ENCODE results near the gene LHX4.

Gene LHX4

GRCh38 chr1:180190091-180190490 is 40.0 kb upstream of the LHX4 start:
- in situ Hi-C loops (cut with HindIII; ENCODE audit: low pct_unique_long_range_greater_than_20kb, low sequenced_read_pairs): no loop called here
- no peak for DNase-seq (ENCODE audit: low read depth in 1 of 2, low spot score in 1 of 2)
- no peak for TF ChIP-seq JUND (IDR thresholded peaks at IDR 0.05; ENCODE audit: low read depth)

DNA sequence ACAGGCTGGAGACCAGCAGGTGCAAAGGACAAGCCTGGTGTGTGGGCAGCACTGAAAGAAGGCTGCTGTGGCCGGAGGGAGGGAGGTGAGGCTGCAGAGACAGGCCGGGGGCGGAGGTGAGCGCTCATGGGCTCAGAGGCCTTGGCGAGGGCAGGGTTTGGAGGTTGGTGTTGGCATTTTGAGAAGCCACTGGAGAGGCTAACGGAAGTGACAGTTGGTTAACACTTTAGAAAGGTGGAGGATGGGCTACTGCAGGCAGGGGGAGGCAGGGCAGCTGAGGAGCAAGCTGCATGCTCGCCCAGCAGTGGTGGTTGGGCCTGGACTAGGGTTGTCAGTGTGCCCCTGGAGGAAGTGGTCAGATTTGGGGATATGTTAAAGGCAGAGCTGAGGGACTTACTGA is 37.9 kb upstream of the LHX4 start:
- no peak for TF ChIP-seq JUND (IDR thresholded peaks at IDR 0.05; ENCODE audit: low read depth)
- in situ Hi-C loops (cut with HindIII; ENCODE audit: low pct_unique_long_range_greater_than_20kb, low sequenced_read_pairs): no loop called here
- no peak for DNase-seq (ENCODE audit: low read depth in 1 of 2, low spot score in 1 of 2)

DNA sequence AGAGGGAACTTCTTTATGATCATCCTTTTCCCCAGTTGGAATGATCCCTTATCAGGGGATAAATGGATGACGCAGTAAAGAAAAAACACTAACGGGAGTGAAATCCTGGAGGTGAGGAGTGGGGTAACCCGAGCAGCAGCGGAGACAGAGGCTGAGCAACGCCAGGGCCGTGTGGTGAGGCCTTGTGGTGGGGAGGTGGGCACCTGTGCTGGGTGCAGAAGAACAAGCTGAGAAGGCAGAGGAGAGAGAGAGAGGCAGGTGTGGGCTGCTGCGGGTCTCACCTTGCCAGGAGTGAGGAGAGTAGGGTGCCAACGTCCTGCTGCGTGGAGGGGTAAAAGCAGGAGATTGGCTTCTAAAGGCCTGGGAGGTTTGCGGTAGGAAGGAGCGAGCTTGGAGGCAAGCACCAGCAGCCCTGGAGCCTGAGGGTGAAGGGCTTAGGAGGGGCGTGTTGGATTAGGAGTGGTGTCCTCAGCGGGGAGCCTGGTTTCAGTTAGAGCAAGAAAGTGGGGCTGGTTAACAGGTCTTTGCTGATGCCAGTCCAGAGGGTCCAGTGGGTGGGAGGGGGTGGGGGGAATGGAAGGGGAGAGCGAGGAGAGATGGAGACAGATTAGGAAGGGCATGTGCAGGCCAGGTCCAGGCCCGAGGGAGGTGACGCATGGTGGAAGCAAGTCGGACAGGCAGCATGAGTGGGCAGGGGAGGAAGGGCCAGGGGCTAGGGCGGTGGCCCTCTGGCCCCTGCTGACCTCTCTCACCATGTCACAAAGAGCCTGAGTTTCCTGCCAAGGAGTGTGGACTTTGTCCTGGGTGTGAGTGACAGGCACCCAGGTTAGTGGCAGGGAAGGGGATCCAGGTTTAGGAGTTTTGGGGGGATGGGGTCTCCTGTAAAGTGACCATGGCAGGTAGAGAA is 36.7 kb upstream of the LHX4 start:
- in situ Hi-C loops (cut with HindIII; ENCODE audit: low pct_unique_long_range_greater_than_20kb, low sequenced_read_pairs): no loop called here
- TF ChIP-seq JUND (IDR thresholded peaks at IDR 0.05; ENCODE audit: low read depth): no peak
- DNase-seq (ENCODE audit: low read depth in 1 of 2, low spot score in 1 of 2): no peak

DNA sequence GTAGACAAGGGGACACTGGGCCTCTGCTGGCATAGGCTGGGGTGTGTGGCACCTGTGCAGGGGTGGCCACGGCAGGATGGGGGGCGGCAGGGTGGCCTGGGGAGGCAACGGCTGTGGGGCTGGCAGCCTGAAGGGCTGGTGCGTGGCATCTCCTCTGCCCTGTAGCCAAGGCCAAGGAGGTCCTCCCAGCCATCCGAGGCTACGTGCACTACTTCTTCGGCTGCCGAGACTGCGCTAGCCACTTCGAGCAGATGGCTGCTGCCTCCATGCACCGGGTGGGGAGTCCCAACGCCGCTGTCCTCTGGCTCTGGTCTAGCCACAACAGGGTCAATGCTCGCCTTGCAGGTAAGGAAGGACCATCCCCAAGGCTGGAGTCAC is 36.0 kb upstream of the LHX4 start:
- in situ Hi-C loops (cut with HindIII; ENCODE audit: low pct_unique_long_range_greater_than_20kb, low sequenced_read_pairs): no loop called here
- DNase-seq (ENCODE audit: low read depth in 1 of 2, low spot score in 1 of 2): no peak
- no peak for TF ChIP-seq JUND (IDR thresholded peaks at IDR 0.05; ENCODE audit: low read depth)

GRCh38 chr1:180194546-180195207 is 35.4 kb upstream of the LHX4 start:
- TF ChIP-seq JUND (IDR thresholded peaks at IDR 0.05; ENCODE audit: low read depth): no peak
- no peak for DNase-seq (ENCODE audit: low read depth in 1 of 2, low spot score in 1 of 2)
- in situ Hi-C loops (cut with HindIII; ENCODE audit: low pct_unique_long_range_greater_than_20kb, low sequenced_read_pairs): no loop called here

- TF ChIP-seq JUND (IDR thresholded peaks at IDR 0.05; ENCODE audit: low read depth): no peak
- no peak for DNase-seq (ENCODE audit: low read depth in 1 of 2, low spot score in 1 of 2)
- in situ Hi-C loops (cut with HindIII; ENCODE audit: low pct_unique_long_range_greater_than_20kb, low sequenced_read_pairs): no loop called here
Observed at GRCh38 chr1:180195401-180195800, 34.7 kb upstream of the LHX4 start.

DNA sequence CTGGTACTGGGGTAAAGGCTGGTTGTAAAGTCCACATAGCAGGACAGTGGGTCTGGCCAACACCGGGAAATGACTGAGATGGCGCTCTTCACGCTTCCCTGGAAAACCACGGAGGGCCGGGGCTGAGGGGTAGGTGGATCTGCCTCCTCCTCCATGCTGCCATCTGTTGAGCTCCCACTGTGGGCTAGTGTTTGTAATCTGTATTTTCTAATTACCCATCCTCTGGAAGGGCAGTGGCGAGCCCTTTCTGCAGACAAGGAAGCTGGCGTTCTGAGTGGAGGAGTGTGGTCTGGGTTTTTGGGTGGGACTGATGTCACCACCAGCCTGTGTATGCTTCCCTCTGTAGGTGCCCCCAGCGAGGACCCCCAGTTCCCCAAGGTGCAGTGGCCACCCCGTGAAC is 34.1 kb upstream of the LHX4 start:
- TF ChIP-seq JUND (IDR thresholded peaks at IDR 0.05; ENCODE audit: low read depth): no peak
- in situ Hi-C loops (cut with HindIII; ENCODE audit: low pct_unique_long_range_greater_than_20kb, low sequenced_read_pairs): no loop called here
- no peak for DNase-seq (ENCODE audit: low read depth in 1 of 2, low spot score in 1 of 2)

GRCh38 chr1:180196436-180197003 is 33.5 kb upstream of the LHX4 start:
- TF ChIP-seq JUND (IDR thresholded peaks at IDR 0.05; ENCODE audit: low read depth): no peak
- in situ Hi-C loops (cut with HindIII; ENCODE audit: low pct_unique_long_range_greater_than_20kb, low sequenced_read_pairs): no loop called here
- no peak for DNase-seq (ENCODE audit: low read depth in 1 of 2, low spot score in 1 of 2)

DNA sequence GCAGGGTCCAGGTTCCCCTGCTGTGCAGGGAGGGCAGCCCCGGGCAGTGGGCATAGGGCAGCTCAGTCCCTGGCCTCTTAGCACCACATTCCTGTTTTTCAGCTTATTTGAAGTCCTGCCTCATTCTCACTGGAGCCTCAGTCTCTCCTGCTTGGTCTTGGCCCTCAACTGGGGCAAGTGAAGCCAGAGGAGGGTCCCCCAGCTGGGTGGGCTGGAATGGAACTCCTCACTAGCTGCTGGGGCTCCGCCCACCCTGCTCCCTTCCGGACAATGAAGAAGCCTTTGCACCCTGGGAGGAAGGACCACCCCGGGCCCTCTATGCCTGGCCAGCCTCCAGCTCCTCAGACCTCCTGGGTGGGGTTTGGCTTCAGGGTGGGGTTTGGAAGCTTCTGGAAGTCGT is 32.8 kb upstream of the LHX4 start:
- in situ Hi-C loops (cut with HindIII; ENCODE audit: low pct_unique_long_range_greater_than_20kb, low sequenced_read_pairs): no loop called here
- no peak for TF ChIP-seq JUND (IDR thresholded peaks at IDR 0.05; ENCODE audit: low read depth)
- no peak for DNase-seq (ENCODE audit: low read depth in 1 of 2, low spot score in 1 of 2)

GRCh38 chr1:180198196-180198595 is 31.9 kb upstream of the LHX4 start:
- in situ Hi-C loops (cut with HindIII; ENCODE audit: low pct_unique_long_range_greater_than_20kb, low sequenced_read_pairs): no loop called here
- TF ChIP-seq JUND (IDR thresholded peaks at IDR 0.05; ENCODE audit: low read depth): no peak
- peak; percentile 58 to 73 for DNase-seq (ENCODE audit: low read depth in 1 of 2, low spot score in 1 of 2)

- in situ Hi-C loops (cut with HindIII; ENCODE audit: low pct_unique_long_range_greater_than_20kb, low sequenced_read_pairs): no loop called here
Observed at GRCh38 chr1:180198611-180199010, 31.5 kb upstream of the LHX4 start.

DNA sequence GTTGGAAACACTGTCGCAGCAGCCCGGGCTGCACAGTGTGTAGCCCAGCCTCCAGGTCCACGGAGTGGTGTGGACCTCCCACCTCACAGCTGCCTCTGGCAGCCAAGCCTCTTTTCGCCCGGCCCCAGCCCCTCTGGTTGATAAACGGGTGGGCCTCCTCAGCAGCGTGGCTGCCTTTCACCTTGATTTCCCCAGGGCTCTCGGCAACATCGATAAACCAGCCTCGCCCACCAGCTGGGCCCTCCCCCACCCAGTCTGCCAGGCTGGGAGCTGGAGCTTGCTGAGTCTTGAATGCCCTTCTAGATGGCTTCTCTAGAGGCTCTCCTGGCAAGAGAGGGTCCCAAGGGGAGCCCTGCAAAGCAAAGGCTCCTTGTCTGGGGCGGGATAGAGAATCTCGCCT is 31.0 kb upstream of the LHX4 start:
- in situ Hi-C loops (cut with HindIII; ENCODE audit: low pct_unique_long_range_greater_than_20kb, low sequenced_read_pairs): no loop called here
- no peak for TF ChIP-seq JUND (IDR thresholded peaks at IDR 0.05; ENCODE audit: low read depth)
- no peak for DNase-seq (ENCODE audit: low read depth in 1 of 2, low spot score in 1 of 2)

More at GRCh38 chr1:180198611-180199010, 31.5 kb upstream of the LHX4 start:
- DNase-seq (ENCODE audit: low read depth in 1 of 2, low spot score in 1 of 2): no peak
- no peak for TF ChIP-seq JUND (IDR thresholded peaks at IDR 0.05; ENCODE audit: low read depth)
